DMS114 treated with DMSO at 0.1 percent for 48 hours (cell line): ENCODE measurements around the gene DDX25.
"Not testable (repeated sequence)": the region's sequence is repeated elsewhere in the genome, so short reads cannot be mapped to it uniquely, and the experiment has no call there.

Experiments used
- DNase-seq: peaks from one replicate; lab custom pipeline; 2025; ENCODE audit not compliant: unreplicated experiment; lab: John Stamatoyannopoulos, UW

DDX25 gene

DNA sequence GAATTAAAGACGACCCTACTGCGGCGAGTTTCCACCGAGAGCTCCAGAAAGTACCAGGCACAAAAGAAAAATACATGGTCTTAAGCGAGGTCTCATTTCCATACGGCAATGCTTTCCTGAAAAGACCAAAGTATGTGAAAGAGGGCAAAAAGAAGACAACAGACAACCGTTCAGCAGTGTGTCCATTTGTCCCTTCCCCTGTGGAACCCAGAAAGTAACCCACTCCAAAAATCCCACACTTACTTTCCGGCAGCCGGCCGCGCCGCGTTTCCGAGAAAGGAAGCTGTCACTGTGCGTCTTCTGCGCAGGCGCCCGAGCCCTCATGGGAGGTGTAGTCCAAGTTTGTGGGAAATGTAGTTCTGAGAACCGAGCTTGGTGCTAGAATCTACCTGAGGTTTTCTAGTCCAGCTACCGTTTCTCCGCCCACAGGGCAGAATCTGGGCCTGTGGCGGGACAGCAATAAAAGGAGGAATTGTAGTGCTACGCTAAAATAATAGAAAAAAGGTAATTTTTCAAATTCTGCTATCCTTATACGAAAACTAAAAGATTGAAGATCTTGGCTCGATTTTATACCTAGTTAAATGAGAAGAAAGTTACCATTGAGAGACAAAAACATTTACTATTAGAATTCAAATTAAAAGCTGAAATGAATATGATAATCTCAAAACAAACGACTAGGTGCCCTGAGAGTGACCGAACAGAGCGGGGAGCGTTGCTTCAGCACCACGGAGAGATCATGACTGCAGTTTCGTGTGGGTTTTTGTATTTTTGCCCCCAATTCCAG lies 1.2 kb upstream of the DDX25 start, which contains the start of gene PUS3:
PUS3 (minus strand) TSS at position 280 of the 784 bp plus-strand sequence. CDS start 6,922 bp downstream, outside the sequence.
- DNase-seq, result peak; percentile 59

GRCh38 chr11:125904678-125905077 lies 370 bp downstream of the DDX25 start:
- no peak for DNase-seq

- no peak for DNase-seq
These were observed 6.0 kb downstream of the DDX25 start for GRCh38 chr11:125910226-125910849.

GRCh38 chr11:125914601-125915000 lies 10.3 kb downstream of the DDX25 start:
- DNase-seq, result not testable (repeated sequence)

DNA sequence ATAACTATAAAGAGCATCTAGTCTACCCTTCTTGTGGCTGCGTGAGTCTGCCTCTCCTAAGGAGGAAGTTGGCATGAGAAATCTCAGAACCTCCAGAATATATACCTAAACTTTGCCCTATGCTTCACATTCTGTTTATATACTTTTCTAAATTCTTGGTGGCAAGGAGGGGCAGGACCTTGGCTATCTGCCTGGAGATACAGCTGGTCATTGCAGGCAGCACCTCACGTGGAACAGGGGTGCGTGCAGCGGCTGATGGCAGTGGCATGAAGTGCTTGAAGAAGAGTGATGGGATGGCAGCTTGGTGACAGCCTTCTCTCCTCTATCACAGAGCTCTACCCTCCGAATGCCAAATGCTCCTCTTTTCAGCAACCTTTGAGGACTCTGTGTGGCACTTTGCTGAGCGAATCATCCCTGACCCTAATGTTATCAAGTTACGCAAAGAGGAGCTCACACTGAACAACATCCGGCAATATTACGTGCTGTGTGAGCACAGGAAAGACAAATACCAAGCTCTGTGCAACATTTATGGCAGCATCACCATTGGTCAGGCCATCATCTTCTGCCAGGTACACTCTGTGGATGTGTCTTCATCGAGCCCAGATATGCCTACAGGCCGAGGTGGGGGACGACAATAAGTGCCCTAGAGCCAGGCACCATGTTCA lies 12.5 kb downstream of the DDX25 start:
- no peak for DNase-seq

- DNase-seq, result no peak
These were observed 14.0 kb downstream of the DDX25 start for GRCh38 chr11:125918140-125918840.

GRCh38 chr11:125921042-125921441 lies 16.7 kb downstream of the DDX25 start:
- no peak for DNase-seq

DNA sequence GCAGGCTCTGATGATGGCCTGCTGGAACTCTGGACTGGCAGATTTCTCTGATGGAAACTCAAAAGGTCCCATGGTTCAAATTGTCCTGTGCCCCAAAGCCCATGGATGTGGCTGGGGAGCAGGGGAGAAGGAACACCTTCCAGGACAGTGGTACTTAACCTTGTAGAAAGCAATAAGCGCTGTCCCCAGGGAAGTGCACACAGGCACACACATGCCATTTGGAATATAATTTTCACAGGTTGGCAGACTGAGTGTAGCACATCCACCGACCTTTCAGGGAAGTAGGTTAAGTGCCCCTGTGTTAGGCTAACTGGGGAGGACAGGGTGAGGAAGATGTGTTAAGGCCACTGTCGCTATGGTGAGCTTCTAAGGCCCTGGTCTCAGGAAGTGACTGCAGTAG lies 17.8 kb downstream of the DDX25 start:
- no peak for DNase-seq

DNA sequence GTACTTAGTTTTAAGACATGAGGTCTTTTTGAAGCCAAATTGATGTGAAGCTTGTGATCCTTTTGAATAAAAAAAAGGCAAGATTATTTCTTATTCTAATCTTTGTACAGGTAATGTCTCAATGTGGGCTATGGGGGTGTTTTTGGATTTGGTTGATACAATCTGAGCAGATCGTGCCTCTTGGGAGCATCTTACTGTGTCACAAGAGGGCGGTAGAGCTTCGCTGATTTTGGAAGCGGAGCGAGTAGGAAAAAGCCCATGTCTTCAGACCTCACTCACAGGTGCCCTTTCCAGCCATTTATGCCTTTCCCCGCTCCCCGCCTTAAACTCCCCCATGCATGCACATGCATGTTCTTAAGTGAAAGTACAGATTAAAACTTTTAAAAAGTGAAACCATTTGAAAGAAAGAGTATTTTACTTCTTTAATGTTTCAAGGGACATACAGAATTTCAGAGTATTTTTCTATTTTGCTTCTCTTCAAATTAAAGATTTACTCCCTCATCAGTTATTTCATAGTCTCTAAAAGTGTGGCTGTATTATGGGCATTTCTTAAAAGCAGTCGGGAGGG lies 18.8 kb downstream of the DDX25 start:
- peak; percentile 35 for DNase-seq

- no peak for DNase-seq
These were observed 19.3 kb downstream of the DDX25 start for GRCh38 chr11:125923633-125924032.

GRCh38 chr11:125924384-125925007 lies 20.2 kb downstream of the DDX25 start:
- DNase-seq, result no peak

GRCh38 chr11:125925247-125925740 lies 21.0 kb downstream of the DDX25 start:
- no peak for DNase-seq

GRCh38 chr11:125925804-125926203 lies 21.5 kb downstream of the DDX25 start:
- DNase-seq, result no peak

DNA sequence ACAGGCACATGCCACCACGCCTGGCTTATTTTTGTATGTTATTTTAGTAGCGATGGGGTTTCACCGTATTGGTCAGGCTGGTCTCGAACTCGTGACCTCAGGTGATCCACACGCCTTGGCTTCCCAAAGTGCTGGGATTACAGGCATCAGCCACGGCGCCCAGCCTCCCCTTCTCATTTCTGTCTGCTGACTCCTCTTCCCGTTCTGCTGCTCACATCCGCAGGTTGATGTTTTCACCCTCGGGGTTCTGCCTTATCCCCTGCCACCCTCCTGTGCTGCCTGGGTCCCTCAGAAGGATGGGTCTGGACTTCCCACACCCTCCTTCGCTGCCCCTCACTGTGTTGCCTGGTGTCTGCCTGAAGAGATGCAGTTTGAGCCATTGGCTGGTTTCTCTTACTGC lies 22.4 kb downstream of the DDX25 start:
- no peak for DNase-seq

GRCh38 chr11:125929445-125930075 lies 25.3 kb downstream of the DDX25 start:
- DNase-seq, result no peak

DNA sequence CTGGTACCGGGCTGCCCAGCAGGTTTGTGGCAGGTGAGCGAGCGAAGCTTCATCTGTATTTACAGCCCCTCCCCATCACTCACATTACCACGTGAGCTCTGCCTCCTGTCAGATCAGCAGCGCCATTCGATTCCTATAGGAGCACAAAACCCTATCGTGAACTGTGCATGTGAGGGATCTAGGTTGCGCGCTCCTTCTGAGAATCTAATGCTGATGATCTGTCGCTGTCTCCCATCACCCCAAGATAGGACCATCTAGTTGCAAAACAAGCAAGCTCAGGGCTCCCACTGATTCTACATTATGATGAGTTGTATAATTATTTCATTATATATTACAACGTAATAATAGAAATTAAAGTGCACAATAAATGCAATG lies 25.8 kb downstream of the DDX25 start:
- DNase-seq, result no peak

DNA sequence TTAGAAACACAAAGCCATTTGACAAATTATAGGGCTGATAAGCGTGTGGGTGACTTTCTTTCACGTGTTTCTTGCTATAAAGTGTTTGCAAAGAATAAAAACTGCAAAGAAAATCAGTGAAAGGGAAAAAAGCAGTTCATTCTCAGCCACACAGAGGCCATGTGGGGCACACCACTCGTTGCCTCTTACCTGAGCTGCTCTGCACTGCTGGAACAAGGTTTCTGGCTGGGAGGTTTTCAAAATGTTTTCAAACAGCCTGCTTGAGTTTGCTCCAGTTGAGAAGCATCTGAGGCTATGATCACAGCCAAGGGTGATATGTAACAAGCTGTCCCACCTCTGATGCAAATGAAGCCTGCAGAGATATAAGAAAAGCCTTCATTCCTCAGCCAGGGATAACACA lies 26.8 kb downstream of the DDX25 start:
- no peak for DNase-seq

GRCh38 chr11:125931668-125932067 lies 27.4 kb downstream of the DDX25 start:
- no peak for DNase-seq

DNA sequence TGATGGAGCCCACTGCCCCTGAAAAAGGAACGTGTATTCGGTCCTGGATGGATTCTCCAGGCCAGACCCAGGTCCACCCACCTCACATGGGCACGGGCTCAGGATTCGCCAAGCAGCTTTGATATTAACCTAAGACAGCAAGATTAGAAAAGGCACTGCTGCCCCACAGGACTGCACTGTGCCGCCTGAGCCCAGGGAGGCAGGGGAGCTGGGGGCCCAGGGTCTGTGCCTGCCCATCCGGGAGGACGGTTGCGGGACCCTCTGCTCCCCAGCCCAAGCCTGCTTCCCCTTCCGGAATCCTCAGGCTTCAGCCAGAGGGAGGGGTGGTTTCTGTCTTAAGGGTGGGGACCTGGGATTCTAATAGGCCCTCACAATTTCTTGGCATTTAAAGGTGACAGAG lies 28.0 kb downstream of the DDX25 start:
- DNase-seq, result no peak
